ENCODE results near the gene APOBEC2.

DNA sequence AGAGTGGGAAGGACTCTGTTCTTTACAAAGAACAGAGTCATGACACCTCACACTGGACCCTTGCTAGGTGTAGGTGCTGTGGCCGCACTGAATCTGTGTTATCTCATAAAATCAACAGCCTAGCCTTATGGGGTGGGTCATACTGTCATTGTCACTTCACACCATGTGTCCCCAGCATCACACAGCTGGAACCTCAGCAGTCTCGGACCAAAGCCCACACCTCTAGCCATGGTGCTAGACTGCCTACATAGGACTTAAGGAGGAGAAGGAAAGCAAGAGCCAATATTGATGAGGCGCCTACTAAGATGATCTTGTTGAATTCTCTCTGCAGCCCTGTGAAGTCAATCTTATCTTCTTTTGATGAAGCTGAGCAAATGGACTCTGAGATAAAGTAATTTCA is 45.0 kb upstream of the APOBEC2 start:
- TF ChIP-seq NR3C1 (IDR thresholded peaks at IDR 0.05) = no peak
- TF ChIP-seq POLR2A (IDR thresholded peaks at IDR 0.05; ENCODE audit: low read length) = no peak
- TF ChIP-seq CEBPB (IDR thresholded peaks at IDR 0.05) = no peak
- no peak for TF ChIP-seq MYC (IDR thresholded peaks at IDR 0.05; ENCODE audit: borderline replicate concordance, low read length)
- no peak for TF ChIP-seq CTCF (IDR thresholded peaks at IDR 0.05)
- TF ChIP-seq, protein P1, sequence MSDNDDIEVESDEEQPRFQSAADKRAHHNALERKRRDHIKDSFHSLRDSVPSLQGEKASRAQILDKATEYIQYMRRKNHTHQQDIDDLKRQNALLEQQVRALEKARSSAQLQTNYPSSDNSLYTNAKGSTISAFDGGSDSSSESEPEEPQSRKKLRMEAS (IDR thresholded peaks at IDR 0.05) = no peak
- TF ChIP-seq RCOR1 (IDR thresholded peaks at IDR 0.05; ENCODE audit: low read depth, low read length) = no peak
- no peak for TF ChIP-seq NPAS2 (CRISPR knock-in tag; IDR thresholded peaks at IDR 0.05; ENCODE audit: borderline replicate concordance)
- no peak for TF ChIP-seq ZSCAN20 (CRISPR knock-in tag; IDR thresholded peaks at IDR 0.05)
- TF ChIP-seq HOXB5 (CRISPR knock-in tag; IDR thresholded peaks at IDR 0.05) = no peak
